ENCODE results near the gene PRR35. TPM values are rescaled to one million over a fixed set of nuclear protein-coding genes. Genes with fewer than 3 reads are reported as not detected.

Gene PRR35
- total RNA-seq, 1 donor from 2014 or later, result not detected

GRCh38 chr16:603933-604332, 43.7 kb downstream of the PRR35 start:
- DNase-seq (ENCODE audit: low read depth), result no peak
- TF ChIP-seq, protein P1, sequence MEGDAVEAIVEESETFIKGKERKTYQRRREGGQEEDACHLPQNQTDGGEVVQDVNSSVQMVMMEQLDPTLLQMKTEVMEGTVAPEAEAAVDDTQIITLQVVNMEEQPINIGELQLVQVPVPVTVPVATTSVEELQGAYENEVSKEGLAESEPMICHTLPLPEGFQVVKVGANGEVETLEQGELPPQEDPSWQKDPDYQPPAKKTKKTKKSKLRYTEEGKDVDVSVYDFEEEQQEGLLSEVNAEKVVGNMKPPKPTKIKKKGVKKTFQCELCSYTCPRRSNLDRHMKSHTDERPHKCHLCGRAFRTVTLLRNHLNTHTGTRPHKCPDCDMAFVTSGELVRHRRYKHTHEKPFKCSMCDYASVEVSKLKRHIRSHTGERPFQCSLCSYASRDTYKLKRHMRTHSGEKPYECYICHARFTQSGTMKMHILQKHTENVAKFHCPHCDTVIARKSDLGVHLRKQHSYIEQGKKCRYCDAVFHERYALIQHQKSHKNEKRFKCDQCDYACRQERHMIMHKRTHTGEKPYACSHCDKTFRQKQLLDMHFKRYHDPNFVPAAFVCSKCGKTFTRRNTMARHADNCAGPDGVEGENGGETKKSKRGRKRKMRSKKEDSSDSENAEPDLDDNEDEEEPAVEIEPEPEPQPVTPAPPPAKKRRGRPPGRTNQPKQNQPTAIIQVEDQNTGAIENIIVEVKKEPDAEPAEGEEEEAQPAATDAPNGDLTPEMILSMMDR (IDR thresholded peaks at IDR 0.05; ENCODE audit: insufficient read depth, low read length, poor library complexity, severe bottlenecking), result no peak
- Histone ChIP-seq H3K36me3 (ENCODE audit: control insufficient read depth, insufficient read depth, low read length) (no peaks in the 10 kb centered on the region), H3K4me3 (ENCODE audit: low read depth, low read length) (no peak overlapping the region), H3K27me3 (ENCODE audit: control insufficient read depth, insufficient read depth, low read length) (no peaks in the 10 kb centered on the region)

- DNase-seq (ENCODE audit: low read depth), result no peak
- H3K36me3 ChIP-seq (ENCODE audit: control insufficient read depth, insufficient read depth, low read length), result no peaks in the 10 kb centered on the region
- H3K4me3 ChIP-seq (ENCODE audit: low read depth, low read length), result no peak overlapping the region
- TF ChIP-seq, protein P1 (IDR thresholded peaks at IDR 0.05; ENCODE audit: insufficient read depth, low read length, poor library complexity, severe bottlenecking), result no peak
- no peaks in the 10 kb centered on the region for H3K27me3 ChIP-seq (ENCODE audit: control insufficient read depth, insufficient read depth, low read length)
These were observed 46.6 kb downstream of the PRR35 start for GRCh38 chr16:606656-607307.

- Histone ChIP-seq H3K27me3 (ENCODE audit: control insufficient read depth, insufficient read depth, low read length) (no peaks in the 10 kb centered on the region), H3K4me3 (ENCODE audit: low read depth, low read length) (no peak overlapping the region), H3K36me3 (ENCODE audit: control insufficient read depth, insufficient read depth, low read length) (no peaks in the 10 kb centered on the region)
- TF ChIP-seq, protein P1 (IDR thresholded peaks at IDR 0.05; ENCODE audit: insufficient read depth, low read length, poor library complexity, severe bottlenecking), result no peak
- DNase-seq (ENCODE audit: low read depth), result no peak
These were observed 47.8 kb downstream of the PRR35 start for GRCh38 chr16:608019-608418.

DNA sequence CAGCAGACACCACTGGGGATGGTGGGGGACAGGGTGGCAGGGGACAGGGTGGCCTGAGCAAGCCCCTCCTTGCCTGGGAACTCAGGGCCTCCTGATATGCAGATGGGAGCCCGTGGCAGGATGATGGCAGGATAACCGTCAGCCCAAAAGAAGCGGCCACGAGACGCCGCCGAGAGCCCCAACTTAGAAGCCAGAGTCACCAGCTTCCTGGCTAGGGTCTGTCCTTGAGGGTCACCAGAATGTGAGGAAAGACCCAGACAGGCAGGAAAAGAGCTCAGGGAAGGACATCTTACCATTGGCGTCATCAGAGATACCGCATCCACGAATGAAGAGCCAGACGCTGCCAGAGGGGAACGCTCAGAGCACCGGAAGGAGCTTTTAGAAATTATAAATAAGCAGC, 49.1 kb downstream of the PRR35 start:
- no peaks in the 10 kb centered on the region for H3K36me3 ChIP-seq (ENCODE audit: control insufficient read depth, insufficient read depth, low read length)
- no peaks in the 10 kb centered on the region for H3K27me3 ChIP-seq (ENCODE audit: control insufficient read depth, insufficient read depth, low read length)
- TF ChIP-seq, protein P1 (IDR thresholded peaks at IDR 0.05; ENCODE audit: insufficient read depth, low read length, poor library complexity, severe bottlenecking), result no peak
- no peak overlapping the region for H3K4me3 ChIP-seq (ENCODE audit: low read depth, low read length)
- no peak for DNase-seq (ENCODE audit: low read depth)

- no peaks in the 10 kb centered on the region for H3K27me3 ChIP-seq (ENCODE audit: control insufficient read depth, insufficient read depth, low read length)
- no peak for DNase-seq (ENCODE audit: low read depth)
- no peaks in the 10 kb centered on the region for H3K36me3 ChIP-seq (ENCODE audit: control insufficient read depth, insufficient read depth, low read length)
- no peak overlapping the region for H3K4me3 ChIP-seq (ENCODE audit: low read depth, low read length)
- TF ChIP-seq, protein P1 (IDR thresholded peaks at IDR 0.05; ENCODE audit: insufficient read depth, low read length, poor library complexity, severe bottlenecking), result no peak
These were observed 49.8 kb downstream of the PRR35 start for GRCh38 chr16:609984-610383.

Data from kidney epithelial cell (primary cell).